Measurements from ENCODE around the gene TRIM54. TPM values are rescaled to one million over a fixed set of nuclear protein-coding genes. Genes with fewer than 3 reads are reported as not detected.

Gene TRIM54
- total and polyA plus RNA-seq, 4 donors: 0.03 TPM; not detected in 3

- 95% methylated on average over 19 of the region's 19 CpGs for WGBS
- Histone ChIP-seq H3K9ac (ENCODE audit: low read depth in 1 of 2, low read length in 2 of 2) (no peak overlapping the region), H3K4me3 (ENCODE audit: low read depth in 1 of 3, low read length in 3 of 3) (no peak overlapping the region), H3K27me3 (ENCODE audit: control insufficient read depth in 4 of 4, insufficient read depth in 4 of 4, low read length in 3 of 4) (no peaks in the 10 kb centered on the region), H3K36me3 (ENCODE audit: control insufficient read depth in 4 of 4, insufficient read depth in 3 of 4, low read depth in 1 of 4, low read length in 3 of 4) (peaks cover 23 to 58% (median 48%) of the 10 kb centered on the region in 4 donors), H3K27ac (ENCODE audit: low read depth in 1 of 2, low read length in 2 of 2) (no peak overlapping the region), H3K9me3 (ENCODE audit: control insufficient read depth in 4 of 4, low read length in 3 of 4) (no peaks in the 10 kb centered on the region), H3K4me1 (ENCODE audit: control insufficient read depth in 4 of 4, insufficient read depth in 4 of 4, low read length in 3 of 4) (no peaks in the 10 kb centered on the region)
- no peak for TF ChIP-seq CTCF (IDR thresholded peaks at IDR 0.05; ENCODE audit: low read depth, low read length, missing input control)
- TF ChIP-seq, protein P1, sequence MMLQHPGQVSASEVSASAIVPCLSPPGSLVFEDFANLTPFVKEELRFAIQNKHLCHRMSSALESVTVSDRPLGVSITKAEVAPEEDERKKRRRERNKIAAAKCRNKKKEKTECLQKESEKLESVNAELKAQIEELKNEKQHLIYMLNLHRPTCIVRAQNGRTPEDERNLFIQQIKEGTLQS (IDR thresholded peaks at IDR 0.05): no peak
- no peak for DNase-seq (ENCODE audit: low spot score)
Measured at GRCh38 chr2:27243391-27244130, 38.7 kb upstream of the TRIM54 start.

DNA sequence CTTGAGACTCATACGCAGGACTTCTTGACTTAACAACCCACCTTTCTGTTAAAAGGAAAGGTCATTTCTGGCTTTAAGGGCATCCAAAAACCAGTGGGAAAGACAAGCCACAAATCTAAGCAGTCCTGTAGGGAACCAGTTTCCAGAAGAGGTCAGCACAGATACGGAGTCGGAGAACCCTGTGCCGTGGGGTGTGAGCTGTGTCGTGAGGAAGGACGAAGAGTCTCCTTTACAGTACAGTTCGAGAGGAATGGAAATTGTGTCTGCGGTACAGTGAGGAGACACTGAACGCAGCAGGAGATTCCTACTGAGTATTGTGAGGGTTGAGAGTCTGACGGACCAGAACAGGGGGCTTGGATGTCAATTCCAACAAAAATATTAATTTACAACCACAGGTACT lies 37.1 kb upstream of the TRIM54 start:
- Histone ChIP-seq H3K9me3 (ENCODE audit: control insufficient read depth in 4 of 4, low read length in 3 of 4) (no peaks in the 10 kb centered on the region), H3K27ac (ENCODE audit: low read depth in 1 of 2, low read length in 2 of 2) (no peak overlapping the region), H3K9ac (ENCODE audit: low read depth in 1 of 2, low read length in 2 of 2) (no peak overlapping the region), H3K27me3 (ENCODE audit: control insufficient read depth in 4 of 4, insufficient read depth in 4 of 4, low read length in 3 of 4) (no peaks in the 10 kb centered on the region), H3K4me3 (ENCODE audit: low read depth in 1 of 3, low read length in 3 of 3) (no peak overlapping the region), H3K36me3 (ENCODE audit: control insufficient read depth in 4 of 4, insufficient read depth in 3 of 4, low read depth in 1 of 4, low read length in 3 of 4) (peaks cover 20 to 44% (median 38%) of the 10 kb centered on the region in 4 donors), H3K4me1 (ENCODE audit: control insufficient read depth in 4 of 4, insufficient read depth in 4 of 4, low read length in 3 of 4) (peaks cover 0 to 5% (median 2%) of the 10 kb centered on the region in 4 donors)
- no peak for DNase-seq (ENCODE audit: low spot score)
- 91% methylated on average over 10 of the region's 10 CpGs for WGBS
- TF ChIP-seq REST (IDR thresholded peaks at IDR 0.05) (no peak), TAF1 (conservative IDR thresholded peaks at IDR 0.05) (no peak), NR2F2 (IDR thresholded peaks at IDR 0.05) (no peak), HNF4A (conservative IDR thresholded peaks at IDR 0.05) (no peak), RXRA (IDR thresholded peaks at IDR 0.05) (no peak), GABPA (IDR thresholded peaks at IDR 0.05 in 1 of 2, conservative IDR thresholded peaks at IDR 0.05 in 1 of 2) (no peak), FOXA2 (IDR thresholded peaks at IDR 0.05) (no peak), FOXA1 (IDR thresholded peaks at IDR 0.05) (no peak), JUND (IDR thresholded peaks at IDR 0.05) (no peak), SP1 (IDR thresholded peaks at IDR 0.05) (no peak), RAD21 (IDR thresholded peaks at IDR 0.05) (no peak), YY1 (IDR thresholded peaks at IDR 0.05) (no peak), ZBTB33 (IDR thresholded peaks at IDR 0.05) (no peak), HNF4G (IDR thresholded peaks at IDR 0.05) (no peak), CTCF (IDR thresholded peaks at IDR 0.05; ENCODE audit: low read depth, low read length, missing input control) (no peak), EGR1 (IDR thresholded peaks at IDR 0.05; ENCODE audit: low read depth in 2 of 2) (no peak), MAX (IDR thresholded peaks at IDR 0.05) (no peak)
- TF ChIP-seq, protein P1 (IDR thresholded peaks at IDR 0.05): no peak
